CD4-positive, alpha-beta T cell treated with Interleukin-15 for 4 hours (primary cell): Measurements from ENCODE around the gene TAF3.

ENCODE experiments used
- DNase-seq: peaks from one replicate; pipeline ENCODE4 v3.0.0-alpha.2; 2020; ENCODE audit warnings: low spot score

The TAF3 gene

GRCh38 chr10:7881119-7881518 lies 62.8 kb downstream of the TAF3 start:
- DNase-seq: no peak

- DNase-seq: no peak
These were observed 67.8 kb downstream of the TAF3 start for GRCh38 chr10:7886056-7886455.

- DNase-seq: no peak
These were observed 69.0 kb downstream of the TAF3 start for GRCh38 chr10:7887174-7887816.

- DNase-seq: no peak
These were observed 71.7 kb downstream of the TAF3 start for GRCh38 chr10:7889947-7890542.

GRCh38 chr10:7890781-7891180 lies 72.5 kb downstream of the TAF3 start:
- DNase-seq: no peak

- DNase-seq: no peak
These were observed 73.3 kb downstream of the TAF3 start for GRCh38 chr10:7891634-7892033.

GRCh38 chr10:7892146-7892545 lies 73.8 kb downstream of the TAF3 start:
- no peak for DNase-seq

GRCh38 chr10:7895699-7896090 lies 77.4 kb downstream of the TAF3 start:
- no peak for DNase-seq

GRCh38 chr10:7896297-7896696 lies 78.0 kb downstream of the TAF3 start:
- DNase-seq: no peak

GRCh38 chr10:7901256-7901655 lies 83.0 kb downstream of the TAF3 start:
- no peak for DNase-seq

GRCh38 chr10:7902413-7902812 lies 84.1 kb downstream of the TAF3 start:
- no peak for DNase-seq

- DNase-seq: no peak
These were observed 85.5 kb downstream of the TAF3 start for GRCh38 chr10:7903851-7904250.

GRCh38 chr10:7906128-7906527 lies 87.8 kb downstream of the TAF3 start:
- no peak for DNase-seq

GRCh38 chr10:7908541-7909210 lies 90.4 kb downstream of the TAF3 start:
- no peak for DNase-seq

- no peak for DNase-seq
These were observed 95.0 kb downstream of the TAF3 start for GRCh38 chr10:7913126-7913872.

GRCh38 chr10:7915923-7916536 lies 97.7 kb downstream of the TAF3 start:
- no peak for DNase-seq

GRCh38 chr10:7917736-7918135 lies 99.4 kb downstream of the TAF3 start:
- no peak for DNase-seq

GRCh38 chr10:7922707-7923106 lies 104.4 kb downstream of the TAF3 start:
- no peak for DNase-seq

- no peak for DNase-seq
These were observed 110.2 kb downstream of the TAF3 start for GRCh38 chr10:7928536-7928935.

- no peak for DNase-seq
These were observed 114.2 kb downstream of the TAF3 start for GRCh38 chr10:7932301-7933036.

GRCh38 chr10:7933262-7933661 lies 115.0 kb downstream of the TAF3 start:
- DNase-seq: no peak

GRCh38 chr10:7933757-7934156 lies 115.5 kb downstream of the TAF3 start:
- DNase-seq: no peak
